T-cell (primary cell): ENCODE measurements around the gene PLCG1. TPM values are rescaled to one million over a fixed set of nuclear protein-coding genes. Genes with fewer than 3 reads are reported as not detected.
A peak's percentile ranks its signal among the peaks of the same experiment; 100 is the strongest.

Experiments used
- ATAC-seq, 4 experiments: fragments of 200-7000 bp in 3 of 4; fragments of 150-1000 bp in 1 of 4; cut with Tn5 transposase; replicated peaks in 1 of 4; 1 replicate in 3 of 4; 2 replicates in 1 of 4; pipeline ENCODE4 v1.10.0; 2021; ENCODE audit warnings: moderate library complexity in 3 of 4, mild to moderate bottlenecking in 2 of 4, moderate number of reproducible peaks in 1 of 4
- CTCF ChIA-PET, 2 donors: fragments of 300-600 bp; sonication (Branson Sonifier 250); formaldehyde crosslinking; loops; one replicate each; lab custom pipeline; 2022; ENCODE audit warnings: antibody characterized with exemption in 2 of 2; lab: Charles Lee
- POLR2A ChIA-PET, 2 donors: fragments of 300-600 bp; sonication (Branson Sonifier 250); formaldehyde crosslinking; loops; one replicate each; lab custom pipeline; 2022; ENCODE audit warnings: antibody characterized with exemption in 2 of 2; lab: Charles Lee
- DNase-seq, 35 experiments: peaks; one replicate each; pipeline versions ENCODE4 v3.0.0 to v3.0.0-alpha.2; 2013 to 2023
- H3K27ac ChIP-seq: one replicate; pipeline ENCODE4 v1.5.1; 2013; ENCODE audit warnings: low read length
- H3K27me3 ChIP-seq, 2 experiments: replicated peaks in 1 of 2; 1 replicate in 1 of 2; 2 replicates in 1 of 2; pipeline versions ENCODE4 v1.6.1 to v1.7.0; 2013; ENCODE audit warnings: low read length in 1 of 2, mixed read lengths in 1 of 2; ENCODE audit not compliant: control insufficient read depth in 2 of 2, insufficient read depth in 2 of 2; ENCODE audit errors: extremely low read depth in 1 of 2
- H3K36me3 ChIP-seq, 2 donors: 1 replicate in 1 of 2; 2 replicates in 1 of 2; pipeline versions ENCODE4 v1.6.1 to v1.7.0; 2013; ENCODE audit warnings: low read length in 1 of 2; ENCODE audit not compliant: control insufficient read depth in 2 of 2, insufficient read depth in 1 of 2; ENCODE audit errors: extremely low read depth in 1 of 2
- H3K4me1 ChIP-seq, 2 experiments: 1 replicate in 1 of 2; 2 replicates in 1 of 2; pipeline versions ENCODE4 v1.6.1 to v1.7.0; 2013; ENCODE audit warnings: low read length in 2 of 2, mixed read lengths in 1 of 2; ENCODE audit not compliant: insufficient read depth in 2 of 2, control insufficient read depth in 1 of 2; ENCODE audit errors: extremely low read depth in 1 of 2
- H3K4me3 ChIP-seq, 2 donors: 1 replicate in 1 of 2; 2 replicates in 1 of 2; pipeline versions ENCODE4 v1.5.1 to v1.7.0; 2013; ENCODE audit warnings: mild to moderate bottlenecking in 2 of 2, low read length in 1 of 2, moderate library complexity in 1 of 2; ENCODE audit not compliant: control insufficient read depth in 1 of 2; ENCODE audit errors: extremely low read depth in 1 of 2
- H3K9me3 ChIP-seq: 2 replicates; pipeline ENCODE4 v1.7.0; 2013
- H3K27ac Mint-ChIP-seq, 2 donors: one replicate each; pipeline ENCODE4 v1.8.0; 2020 to 2021; ENCODE audit warnings: mild to moderate bottlenecking in 2 of 2, mixed read lengths in 2 of 2
- H3K27me3 Mint-ChIP-seq, 2 donors: one replicate each; pipeline ENCODE4 v1.8.0; 2021 to 2022; ENCODE audit warnings: mixed read lengths in 2 of 2
- H3K36me3 Mint-ChIP-seq: one replicate; pipeline ENCODE4 v1.8.0; 2021; ENCODE audit warnings: mixed read lengths
- H3K4me1 Mint-ChIP-seq, 3 donors: one replicate each; pipeline ENCODE4 v1.8.0; 2020 to 2022; ENCODE audit warnings: mixed read lengths in 3 of 3, mild to moderate bottlenecking in 1 of 3
- H3K4me3 Mint-ChIP-seq, 3 donors: one replicate each; pipeline ENCODE4 v1.8.0; 2020 to 2022; ENCODE audit warnings: mild to moderate bottlenecking in 3 of 3, mixed read lengths in 3 of 3, moderate library complexity in 3 of 3
- H3K9me3 Mint-ChIP-seq, 3 donors: one replicate each; pipeline ENCODE4 v1.8.0; 2020 to 2022; ENCODE audit warnings: mixed read lengths in 3 of 3
- WGBS: methylation state at CpG from one replicate; pipeline ENCODE4 v1.1.5; 2013; ENCODE audit warnings: missing lambda C conversion rate; ENCODE audit not compliant: insufficient coverage; 5-methylcytosine and 5-hydroxymethylcytosine counted together
- total RNA-seq, 35 experiments: library from RNA in 6 of 35; stranded (reverse) in 6 of 35; fragments of 120-200 nt in 1 of 35; gene quantifications; one replicate each; pipeline versions ENCODE4 v1.2.1 to v1.2.4 and lab custom pipeline; 2013 to 2026

The PLCG1 gene
- total RNA-seq, 5 donors from 2014 or later (not counting 1 experiment from before 2014, with no cell fraction given): 390 to 589 (median 444) TPM

DNA sequence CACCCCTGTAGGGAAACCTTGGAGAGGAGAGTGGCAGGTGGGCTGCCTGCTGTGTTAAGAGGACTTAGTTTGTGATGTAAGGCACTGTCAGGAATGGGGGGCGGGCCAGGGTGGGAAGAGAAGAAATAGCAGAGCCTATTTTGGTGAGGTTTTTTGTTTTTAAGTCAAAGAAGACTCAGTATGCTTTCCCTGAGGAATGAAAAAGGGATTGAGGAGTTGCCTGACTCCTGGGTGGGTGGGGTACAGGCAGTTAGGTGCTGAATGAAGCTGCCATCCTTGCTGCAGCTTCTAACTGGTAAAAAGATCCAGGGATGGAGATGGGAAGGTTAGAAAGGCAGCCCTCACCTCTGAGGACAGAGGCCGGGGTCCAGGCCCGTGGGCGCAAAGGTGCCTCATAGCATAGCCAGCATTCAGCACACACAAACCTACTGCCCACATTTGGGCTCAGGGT lies 37.9 kb downstream of the PLCG1 start:
- peaks cover 20 to 72% of the 10 kb centered on the region in 2 donors for H3K36me3 ChIP-seq
- H3K27ac Mint-ChIP-seq: peak overlapping the region in 1 of 2 donors; percentile 75
- H3K36me3 Mint-ChIP-seq: peaks cover 41% of the 10 kb centered on the region

DNA sequence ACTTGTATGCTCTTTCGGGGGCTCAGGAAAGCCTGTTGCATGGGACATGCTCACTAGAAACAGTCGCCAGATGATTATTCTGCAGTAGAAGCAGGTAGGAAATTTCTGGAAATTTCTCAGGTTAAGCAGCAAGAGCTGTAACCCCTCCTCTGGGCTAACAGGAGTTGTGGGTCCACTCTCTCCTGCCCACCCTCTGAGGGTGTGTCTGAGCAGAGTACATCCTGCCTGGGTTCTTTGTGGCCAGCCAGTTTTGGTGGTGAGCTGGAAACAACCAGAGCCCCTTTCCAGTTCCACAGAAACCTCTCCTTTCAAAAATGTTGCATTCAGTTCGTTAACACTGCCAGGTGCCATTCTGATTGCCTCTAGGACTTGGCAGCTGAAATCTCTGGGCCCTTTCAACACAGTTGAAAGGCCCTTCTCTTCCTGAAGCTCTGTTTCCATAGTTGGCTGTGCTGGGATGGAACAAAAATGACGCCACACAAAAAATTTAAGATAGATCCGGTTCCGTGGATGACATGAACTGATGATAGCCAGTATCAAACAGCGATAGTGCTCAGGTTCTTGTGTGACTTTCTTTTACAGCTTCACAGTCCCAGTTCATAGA lies 38.5 kb downstream of the PLCG1 start:
- peak overlapping the region; percentile 12 to 59 for H3K27ac Mint-ChIP-seq
- Histone ChIP-seq H3K27ac (no peak overlapping the region), H3K4me1 (peaks cover 0 to 18% of the 10 kb centered on the region in 2 experiments), H3K9me3 (no peaks in the 10 kb centered on the region), H3K27me3 (no peaks in the 10 kb centered on the region), H3K4me3 (no peak overlapping the region), H3K36me3 (peaks cover 20 to 66% of the 10 kb centered on the region in 2 donors)
- ATAC-seq (no peak), DNase-seq (peak in 1 of 35 experiments; percentile 0)
- 90% methylated on average over 4 of the region's 7 CpGs for WGBS
- no peak overlapping the region for H3K4me3 Mint-ChIP-seq
- H3K36me3 Mint-ChIP-seq: peaks cover 35% of the 10 kb centered on the region
- H3K27me3 Mint-ChIP-seq: no peaks in the 10 kb centered on the region
- ChIA-PET CTCF (interaction anchor here in 1 of 2 donors (0.6 kb wide), 1 partner anchor 54 kb away, joined by 3 read pairs; no protein-coding TSS in a partner anchor), POLR2A (no interaction called here)
- H3K9me3 Mint-ChIP-seq: no peaks in the 10 kb centered on the region
- H3K4me1 Mint-ChIP-seq: peaks cover 11 to 26% (median 21%) of the 10 kb centered on the region in 3 donors

More for the DNA sequence above, 37.9 kb downstream of the PLCG1 start:
- CTCF ChIA-PET: interaction anchor here in 1 of 2 donors (0.6 kb wide), 1 partner anchor 55 kb away, joined by 3 read pairs; no protein-coding TSS in a partner anchor
- POLR2A ChIA-PET: no interaction called here
- H3K4me1 ChIP-seq: peaks cover 0 to 22% of the 10 kb centered on the region in 2 experiments
- Mint-ChIP-seq H3K4me1 (peaks cover 17 to 32% (median 27%) of the 10 kb centered on the region in 3 donors), H3K9me3 (no peaks in the 10 kb centered on the region), H3K27me3 (no peaks in the 10 kb centered on the region), H3K4me3 (no peak overlapping the region)
- H3K27me3 ChIP-seq: no peaks in the 10 kb centered on the region
- WGBS: 97% methylated on average over 4 of the region's 4 CpGs
- H3K4me3 ChIP-seq: no peak overlapping the region
- no peak for ATAC-seq
- DNase-seq: peak in 2 of 35 experiments; percentile 0
- no peaks in the 10 kb centered on the region for H3K9me3 ChIP-seq
- no peak overlapping the region for H3K27ac ChIP-seq

DNA sequence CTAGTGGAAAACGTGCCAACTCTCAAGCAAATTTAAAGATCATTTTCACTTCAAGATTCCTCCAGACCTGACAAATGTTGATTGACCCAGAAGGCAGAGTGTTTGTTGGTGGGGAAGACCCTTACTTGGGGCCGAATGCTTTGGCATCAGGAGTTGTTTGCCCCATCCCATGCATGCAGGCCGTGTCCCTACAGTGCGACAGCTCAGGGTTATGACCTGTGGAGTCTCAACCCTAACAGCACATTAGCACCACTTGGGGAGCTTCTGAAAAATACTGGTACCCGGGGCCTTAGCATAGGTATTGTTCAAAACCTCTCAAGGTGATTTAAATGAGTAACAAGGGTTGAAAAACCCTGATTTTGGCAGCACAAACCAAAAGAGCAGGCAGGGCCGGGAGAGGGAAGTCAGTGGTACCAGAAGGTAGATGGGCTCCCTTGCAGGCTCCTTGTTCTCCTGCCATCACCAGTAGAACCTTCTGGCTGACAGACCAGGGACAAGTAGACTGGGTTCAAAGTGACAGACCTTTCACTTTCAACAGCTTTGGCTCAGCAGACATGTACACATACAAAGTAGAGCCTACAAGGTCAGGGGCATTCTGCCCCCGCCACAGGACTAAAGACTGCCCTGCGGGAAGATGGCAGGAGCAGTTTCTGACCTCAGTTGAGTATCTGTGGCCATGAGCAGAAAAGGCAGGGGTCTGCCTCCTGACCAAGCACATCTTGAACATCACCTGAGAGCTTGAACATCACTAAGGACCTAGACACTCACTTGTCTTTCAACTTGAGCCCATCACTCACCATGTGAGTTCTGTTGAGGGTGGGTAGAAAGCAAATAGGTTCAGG lies 39.6 kb downstream of the PLCG1 start:
- H3K36me3 Mint-ChIP-seq: peaks cover 27% of the 10 kb centered on the region
- ATAC-seq (no peak), DNase-seq (peak in 1 of 35 experiments; percentile 11)
- POLR2A ChIA-PET: no interaction called here
- H3K27ac Mint-ChIP-seq: peak overlapping the region in 1 of 2 donors; percentile 72
- Histone ChIP-seq H3K4me3 (no peak overlapping the region), H3K4me1 (peaks cover 0 to 15% of the 10 kb centered on the region in 2 experiments), H3K9me3 (no peaks in the 10 kb centered on the region), H3K27ac (no peak overlapping the region), H3K36me3 (peaks cover 20 to 57% of the 10 kb centered on the region in 2 donors), H3K27me3 (no peaks in the 10 kb centered on the region)
- CTCF ChIA-PET: no interaction called here
- WGBS: 100% methylated on average over 3 of the region's 8 CpGs
- peaks cover 9 to 19% (median 19%) of the 10 kb centered on the region in 3 donors for H3K4me1 Mint-ChIP-seq
- no peaks in the 10 kb centered on the region for H3K9me3 Mint-ChIP-seq
- no peak overlapping the region for H3K4me3 Mint-ChIP-seq
- no peaks in the 10 kb centered on the region for H3K27me3 Mint-ChIP-seq

GRCh38 chr20:41177636-41178035 lies 40.3 kb downstream of the PLCG1 start:
- H3K27me3 ChIP-seq: no peaks in the 10 kb centered on the region
- H3K27ac ChIP-seq: no peak overlapping the region
- no peaks in the 10 kb centered on the region for H3K9me3 Mint-ChIP-seq
- POLR2A ChIA-PET: no interaction called here
- peak overlapping the region; percentile 61 to 72 for H3K27ac Mint-ChIP-seq
- no peak overlapping the region for H3K4me3 Mint-ChIP-seq
- H3K4me3 ChIP-seq: no peak overlapping the region
- H3K27me3 Mint-ChIP-seq: no peaks in the 10 kb centered on the region
- H3K36me3 ChIP-seq: peaks cover 20 to 50% of the 10 kb centered on the region in 2 donors
- peaks cover 0 to 18% of the 10 kb centered on the region in 2 experiments for H3K4me1 ChIP-seq
- no peaks in the 10 kb centered on the region for H3K9me3 ChIP-seq
- CTCF ChIA-PET: no interaction called here
- DNase-seq (peak in 1 of 35 experiments; percentile 0), ATAC-seq (no peak)
- peaks cover 15 to 25% (median 19%) of the 10 kb centered on the region in 3 donors for H3K4me1 Mint-ChIP-seq
- WGBS: 100% methylated on average over 2 of the region's 2 CpGs
- H3K36me3 Mint-ChIP-seq: peaks cover 27% of the 10 kb centered on the region

GRCh38 chr20:41178495-41178894 lies 41.2 kb downstream of the PLCG1 start:
- H3K27me3 Mint-ChIP-seq: no peaks in the 10 kb centered on the region
- Histone ChIP-seq H3K27ac (no peak overlapping the region), H3K4me3 (no peak overlapping the region), H3K27me3 (no peaks in the 10 kb centered on the region), H3K4me1 (peaks cover 0 to 14% of the 10 kb centered on the region in 2 experiments), H3K9me3 (no peaks in the 10 kb centered on the region), H3K36me3 (peaks cover 19 to 42% of the 10 kb centered on the region in 2 donors)
- peaks cover 12 to 18% (median 15%) of the 10 kb centered on the region in 3 donors for H3K4me1 Mint-ChIP-seq
- no CpG with 5 or more reads among the region's 6 CpGs for WGBS
- H3K36me3 Mint-ChIP-seq: peaks cover 21% of the 10 kb centered on the region
- ATAC-seq: no peak
- no peak for DNase-seq
- H3K9me3 Mint-ChIP-seq: no peaks in the 10 kb centered on the region
- POLR2A ChIA-PET: no interaction called here
- H3K27ac Mint-ChIP-seq: peak overlapping the region; percentile 55 to 72
- H3K4me3 Mint-ChIP-seq: no peak overlapping the region
- CTCF ChIA-PET: no interaction called here

DNA sequence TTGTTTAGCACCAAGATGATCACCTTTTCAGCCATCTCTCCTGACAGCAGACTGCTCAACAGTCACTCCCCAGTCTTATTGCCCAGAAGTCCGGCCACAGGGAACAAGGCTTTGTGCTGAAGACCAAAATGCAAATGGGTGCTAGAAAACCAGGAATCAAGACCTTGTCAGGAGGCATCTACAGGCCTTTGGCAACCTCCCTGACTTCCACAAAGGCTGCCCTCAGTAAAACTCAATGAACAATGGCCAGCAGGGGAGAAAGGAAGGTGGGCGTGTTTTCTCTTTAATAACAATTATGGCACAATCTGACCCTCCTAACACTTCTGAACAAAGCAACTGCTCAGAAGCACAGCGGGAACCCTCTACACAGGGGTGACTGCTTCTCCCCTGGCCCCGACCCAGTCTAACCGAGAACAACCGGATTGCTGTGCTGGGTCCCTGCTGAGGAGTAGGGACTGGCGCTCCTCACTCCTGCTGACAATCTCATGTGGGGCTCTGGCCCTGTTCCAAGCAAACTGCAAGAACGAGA lies 41.6 kb downstream of the PLCG1 start:
- ATAC-seq (no peak), DNase-seq (peak in 1 of 35 experiments; percentile 0)
- POLR2A ChIA-PET: interaction anchor here in 1 of 2 donors (0.6 kb wide), 1 partner anchor 35 kb away, joined by 3 read pairs; no protein-coding TSS in a partner anchor
- no peaks in the 10 kb centered on the region for H3K9me3 Mint-ChIP-seq
- Histone ChIP-seq H3K27me3 (no peaks in the 10 kb centered on the region), H3K36me3 (peaks cover 16 to 37% of the 10 kb centered on the region in 2 donors), H3K4me1 (peaks cover 0 to 10% of the 10 kb centered on the region in 2 experiments), H3K9me3 (no peaks in the 10 kb centered on the region), H3K4me3 (no peak overlapping the region), H3K27ac (no peak overlapping the region)
- H3K27ac Mint-ChIP-seq: peak overlapping the region; percentile 23 to 66
- CTCF ChIA-PET: interaction anchor here in 1 of 2 donors (0.7 kb wide), 1 partner anchor 18 kb away, joined by 4 read pairs; no protein-coding TSS in a partner anchor
- H3K36me3 Mint-ChIP-seq: peaks cover 17% of the 10 kb centered on the region
- no peaks in the 10 kb centered on the region for H3K27me3 Mint-ChIP-seq
- no peak overlapping the region for H3K4me3 Mint-ChIP-seq
- peaks cover 12 to 17% (median 15%) of the 10 kb centered on the region in 3 donors for H3K4me1 Mint-ChIP-seq
- 97% methylated on average over 5 of the region's 8 CpGs for WGBS
